Osteocyte (in vitro differentiated cells): ENCODE measurements around the gene OTOG. TPM values are rescaled to one million over a fixed set of nuclear protein-coding genes. Genes with fewer than 3 reads are reported as not detected.

Experiments used
- DNase-seq: peaks from one replicate; pipeline ENCODE4 v3.0.0; 2021; ENCODE audit warnings: mixed read lengths; ENCODE audit not compliant: unreplicated experiment; ENCODE audit errors: extremely low spot score
- H3K27ac Mint-ChIP-seq: one replicate; pipeline ENCODE4 v1.8.0; 2021; ENCODE audit warnings: mild to moderate bottlenecking, mixed read lengths; ENCODE audit not compliant: unreplicated experiment
- H3K27me3 Mint-ChIP-seq: one replicate; pipeline ENCODE4 v1.8.0; 2021; ENCODE audit warnings: mixed read lengths; ENCODE audit not compliant: unreplicated experiment
- H3K36me3 Mint-ChIP-seq: one replicate; pipeline ENCODE4 v1.8.0; 2021; ENCODE audit warnings: mixed read lengths; ENCODE audit not compliant: unreplicated experiment
- H3K4me1 Mint-ChIP-seq: one replicate; pipeline ENCODE4 v1.8.0; 2021; ENCODE audit warnings: mixed read lengths; ENCODE audit not compliant: unreplicated experiment
- H3K4me3 Mint-ChIP-seq: one replicate; pipeline ENCODE4 v1.8.0; 2021; ENCODE audit warnings: mild to moderate bottlenecking, moderate library complexity, mixed read lengths; ENCODE audit not compliant: unreplicated experiment
- H3K9me3 Mint-ChIP-seq: one replicate; pipeline ENCODE4 v1.8.0; 2021; ENCODE audit warnings: mixed read lengths; ENCODE audit not compliant: unreplicated experiment
- CTCF ChIP-seq: fragments of 200-600 bp; sonication (generic); IDR thresholded peaks from 2 replicates; pipeline ENCODE4 v1.5.0; 2021; ENCODE audit warnings: antibody characterized with exemption, mild to moderate bottlenecking, moderate library complexity
- total RNA-seq: library from RNA; stranded (reverse); gene quantifications from 2 replicates; pipeline ENCODE4 v1.2.1, GENCODE V29; 2021

The OTOG gene
- total RNA-seq, 1 donor from 2014 or later = not detected

- DNase-seq = peak; percentile 80
- H3K4me3 Mint-ChIP-seq = no peak overlapping the region
- no peak overlapping the region for H3K27ac Mint-ChIP-seq
- TF ChIP-seq CTCF = no peak
- H3K9me3 Mint-ChIP-seq = no peaks in the 10 kb centered on the region
- no peaks in the 10 kb centered on the region for H3K27me3 Mint-ChIP-seq
- no peaks in the 10 kb centered on the region for H3K36me3 Mint-ChIP-seq
- no peaks in the 10 kb centered on the region for H3K4me1 Mint-ChIP-seq
Observed at GRCh38 chr11:17605651-17606122, 58.6 kb downstream of the OTOG start.

GRCh38 chr11:17606233-17607082 lies 59.4 kb downstream of the OTOG start:
- H3K4me3 Mint-ChIP-seq = no peak overlapping the region
- H3K9me3 Mint-ChIP-seq = no peaks in the 10 kb centered on the region
- TF ChIP-seq CTCF = no peak
- no peak overlapping the region for H3K27ac Mint-ChIP-seq
- no peaks in the 10 kb centered on the region for H3K4me1 Mint-ChIP-seq
- no peaks in the 10 kb centered on the region for H3K27me3 Mint-ChIP-seq
- H3K36me3 Mint-ChIP-seq = no peaks in the 10 kb centered on the region
- no peak for DNase-seq

- no peak overlapping the region for H3K4me3 Mint-ChIP-seq
- H3K4me1 Mint-ChIP-seq = no peaks in the 10 kb centered on the region
- H3K27ac Mint-ChIP-seq = no peak overlapping the region
- H3K9me3 Mint-ChIP-seq = no peaks in the 10 kb centered on the region
- no peak for DNase-seq
- no peak for TF ChIP-seq CTCF
- H3K27me3 Mint-ChIP-seq = no peaks in the 10 kb centered on the region
- H3K36me3 Mint-ChIP-seq = no peaks in the 10 kb centered on the region
Observed at GRCh38 chr11:17607083-17607429, 60.0 kb downstream of the OTOG start.

- H3K4me3 Mint-ChIP-seq = no peak overlapping the region
- H3K9me3 Mint-ChIP-seq = no peaks in the 10 kb centered on the region
- no peak for DNase-seq
- no peaks in the 10 kb centered on the region for H3K4me1 Mint-ChIP-seq
- no peak overlapping the region for H3K27ac Mint-ChIP-seq
- H3K36me3 Mint-ChIP-seq = no peaks in the 10 kb centered on the region
- TF ChIP-seq CTCF = no peak
- no peaks in the 10 kb centered on the region for H3K27me3 Mint-ChIP-seq
Observed at GRCh38 chr11:17607591-17608570, 60.8 kb downstream of the OTOG start.

- no peaks in the 10 kb centered on the region for H3K27me3 Mint-ChIP-seq
- TF ChIP-seq CTCF = no peak
Observed at GRCh38 chr11:17608821-17609220, 61.8 kb downstream of the OTOG start.

More at GRCh38 chr11:17608821-17609220, 61.8 kb downstream of the OTOG start:
- Mint-ChIP-seq H3K4me3 (no peak overlapping the region), H3K36me3 (no peaks in the 10 kb centered on the region), H3K4me1 (no peaks in the 10 kb centered on the region), H3K27ac (no peak overlapping the region), H3K9me3 (no peaks in the 10 kb centered on the region)
- no peak for DNase-seq
